ENCODE measurements around the gene ASAH2.
"Not testable (repeated sequence)": the region's sequence is repeated elsewhere in the genome, so short reads cannot be mapped to it uniquely, and the experiment has no call there.

Gene ASAH2

GRCh38 chr10:50275650-50276235 is 24.4 kb upstream of the ASAH2 start:
- Histone ChIP-seq H3K4me3 (replicated peaks; ENCODE audit: insufficient read depth, low read length) (no peak overlapping the region), H3K27ac (replicated peaks) (no peak overlapping the region), H3K27me3 (ENCODE audit: insufficient read depth, poor library complexity, severe bottlenecking) (peaks cover 3% of the 10 kb centered on the region)
- DNase-seq (ENCODE audit: low read depth in 1 of 2, low spot score in 1 of 2) = no peak
- no peak for TF ChIP-seq GABPA (IDR thresholded peaks at IDR 0.05; ENCODE audit: low read depth)
- TF ChIP-seq REST (IDR thresholded peaks at IDR 0.05; ENCODE audit: insufficient replicate concordance, low read depth) = no peak
- no peak for TF ChIP-seq SPI1 (IDR thresholded peaks at IDR 0.05; ENCODE audit: borderline replicate concordance, low read depth)
- peak; percentile 75 for TF ChIP-seq CTCF (IDR thresholded peaks at IDR 0.05; ENCODE audit: insufficient read depth, low read length)

- H3K4me3 ChIP-seq (replicated peaks; ENCODE audit: insufficient read depth, low read length) = no peak overlapping the region
- H3K27ac ChIP-seq (replicated peaks) = no peak overlapping the region
- TF ChIP-seq GABPA (IDR thresholded peaks at IDR 0.05; ENCODE audit: low read depth) (no peak), SPI1 (IDR thresholded peaks at IDR 0.05; ENCODE audit: borderline replicate concordance, low read depth) (no peak), CTCF (IDR thresholded peaks at IDR 0.05; ENCODE audit: insufficient read depth, low read length) (no peak), REST (IDR thresholded peaks at IDR 0.05; ENCODE audit: insufficient replicate concordance, low read depth) (no peak), POLR2AphosphoS5 (IDR thresholded peaks at IDR 0.05; ENCODE audit: low read depth) (no peak)
- no peak for DNase-seq (ENCODE audit: low read depth in 1 of 2, low spot score in 1 of 2)
- peaks cover 3% of the 10 kb centered on the region for H3K27me3 ChIP-seq (ENCODE audit: insufficient read depth, poor library complexity, severe bottlenecking)
Observed at GRCh38 chr10:50272531-50272930, 21.2 kb upstream of the ASAH2 start.

- H3K4me3 ChIP-seq (replicated peaks; ENCODE audit: insufficient read depth, low read length) = no peak overlapping the region
- H3K27ac ChIP-seq (replicated peaks) = no peak overlapping the region
- TF ChIP-seq REST (IDR thresholded peaks at IDR 0.05; ENCODE audit: insufficient replicate concordance, low read depth) (no peak), SPI1 (IDR thresholded peaks at IDR 0.05; ENCODE audit: borderline replicate concordance, low read depth) (no peak), CTCF (IDR thresholded peaks at IDR 0.05; ENCODE audit: insufficient read depth, low read length) (no peak), GABPA (IDR thresholded peaks at IDR 0.05; ENCODE audit: low read depth) (no peak), POLR2AphosphoS5 (IDR thresholded peaks at IDR 0.05; ENCODE audit: low read depth) (no peak)
- peaks cover 3% of the 10 kb centered on the region for H3K27me3 ChIP-seq (ENCODE audit: insufficient read depth, poor library complexity, severe bottlenecking)
- no peak for DNase-seq (ENCODE audit: low read depth in 1 of 2, low spot score in 1 of 2)
Observed at GRCh38 chr10:50271564-50272250, 20.4 kb upstream of the ASAH2 start.

- H3K4me3 ChIP-seq (replicated peaks; ENCODE audit: insufficient read depth, low read length); H3K27me3 ChIP-seq (ENCODE audit: insufficient read depth, poor library complexity, severe bottlenecking); H3K27ac ChIP-seq (replicated peaks); DNase-seq (ENCODE audit: low read depth in 1 of 2, low spot score in 1 of 2): not testable (repeated sequence)
Observed at GRCh38 chr10:50267877-50268276, 16.6 kb upstream of the ASAH2 start.

- DNase-seq (ENCODE audit: low read depth in 1 of 2, low spot score in 1 of 2); H3K27ac ChIP-seq (replicated peaks); H3K4me3 ChIP-seq (replicated peaks; ENCODE audit: insufficient read depth, low read length); H3K27me3 ChIP-seq (ENCODE audit: insufficient read depth, poor library complexity, severe bottlenecking): not testable (repeated sequence)
Observed at GRCh38 chr10:50262625-50263024, 11.3 kb upstream of the ASAH2 start.

Data from HL-60 (cell line).